Skin of body (tissue), 2 donors: ENCODE data around the gene DIRAS3. TPM values are rescaled to one million over a fixed set of nuclear protein-coding genes. Genes with fewer than 3 reads are reported as not detected.
"Not testable (repeated sequence)": the region's sequence is repeated elsewhere in the genome, so short reads cannot be mapped to it uniquely, and the experiment has no call there.

Experiments used
- DNase-seq: peaks from one replicate; lab custom pipeline; 2025; lab: John Stamatoyannopoulos, UW
- total RNA-seq: library from RNA; depleted of rRNA; stranded (reverse); fragments of >200 nt; gene quantifications from one replicate; pipeline ENCODE4 v1.2.3, GENCODE V29; 2014

Gene DIRAS3
- 1.4 TPM for total RNA-seq

- DNase-seq: no peak
Measured at GRCh38 chr1:68049941-68050878, at the start of gene DIRAS3. DIRAS3 (minus strand) TSS chr1:68050627; CDS start chr1:68047297, 3,330 bp downstream.

DNA sequence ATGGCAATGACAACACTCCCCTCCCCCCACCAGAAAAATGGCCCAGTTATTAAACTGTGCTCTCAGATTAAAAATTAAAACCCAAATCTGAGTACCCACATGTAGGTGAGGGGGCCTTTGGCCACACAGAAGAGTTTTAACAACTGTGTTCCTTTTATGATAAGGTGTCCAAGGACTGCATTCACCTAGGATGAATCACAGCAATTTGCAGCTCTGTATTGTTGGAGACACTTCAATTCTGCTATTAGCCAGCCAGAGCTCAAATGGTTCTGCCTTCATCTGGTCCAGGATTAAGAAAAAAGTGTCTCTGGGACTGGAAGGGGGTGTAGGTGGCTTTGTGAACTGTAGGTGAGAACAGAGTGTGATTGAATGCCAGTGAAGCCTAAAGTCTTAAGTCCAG lies 43.3 kb upstream of the DIRAS3 start:
- DNase-seq: no peak

DNA sequence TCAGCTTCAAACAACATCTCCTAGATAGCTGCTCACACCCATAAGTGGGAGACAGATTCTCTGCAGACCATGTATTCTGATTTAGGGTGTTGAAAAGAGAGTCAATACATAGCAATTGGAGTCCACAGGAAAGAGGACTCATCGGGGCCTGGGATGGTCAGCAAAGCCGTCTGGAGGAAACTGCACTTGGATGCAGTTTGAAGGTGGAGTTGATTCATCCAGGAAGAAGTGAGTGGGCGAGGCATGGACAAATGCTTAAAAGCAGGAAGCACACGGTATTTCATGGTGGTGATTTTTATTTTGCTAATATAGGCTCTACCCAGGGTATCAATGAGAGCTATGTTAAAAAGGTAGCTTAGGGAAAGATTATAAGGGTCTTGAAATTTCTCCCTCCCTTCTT lies 36.8 kb upstream of the DIRAS3 start:
- no peak for DNase-seq

DNA sequence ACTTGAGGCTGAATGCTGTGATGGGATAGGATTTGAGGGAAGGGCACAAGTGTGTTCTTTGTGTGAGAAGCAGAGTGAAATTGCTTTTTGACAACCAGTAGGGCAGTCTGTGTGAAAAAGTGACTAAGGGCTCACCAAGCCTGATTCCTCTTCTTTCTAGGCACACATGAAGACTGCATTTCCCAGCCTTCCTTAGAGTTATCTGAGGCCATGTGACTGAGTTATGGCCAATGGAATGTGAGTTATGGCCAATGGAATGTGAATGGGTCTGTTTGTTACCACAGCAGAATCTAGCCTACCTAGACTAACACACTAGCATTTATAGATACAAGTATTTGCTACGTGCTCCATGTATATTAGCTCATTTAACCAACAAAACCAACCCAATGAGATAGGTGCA lies 35.3 kb upstream of the DIRAS3 start:
- no peak for DNase-seq

DNA sequence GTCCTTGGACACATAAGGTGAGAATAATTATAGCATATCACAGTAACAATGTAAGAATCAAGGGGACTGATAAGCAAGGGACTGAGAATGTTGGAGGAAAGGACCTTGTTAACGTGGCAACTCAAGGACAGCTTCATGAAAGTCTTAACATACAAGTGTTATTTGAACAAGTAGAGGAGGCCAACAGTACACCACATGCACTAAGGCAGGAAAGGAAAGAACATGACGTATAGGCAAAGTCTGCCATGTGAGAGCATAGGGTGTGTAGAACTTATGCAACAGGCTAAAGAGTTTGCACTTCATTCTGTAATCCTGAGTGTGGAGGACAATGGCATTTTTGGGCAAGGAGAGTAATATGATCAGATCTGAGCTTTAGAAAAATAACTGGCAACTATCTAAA lies 33.3 kb upstream of the DIRAS3 start:
- no peak for DNase-seq

GRCh38 chr1:68081775-68082283 lies 31.4 kb upstream of the DIRAS3 start:
- DNase-seq: no peak

- DNase-seq: no peak
Measured at GRCh38 chr1:68078647-68079046, 28.2 kb upstream of the DIRAS3 start.

- DNase-seq: no peak
Measured at GRCh38 chr1:68074472-68074871, 24.0 kb upstream of the DIRAS3 start.

GRCh38 chr1:68065766-68066165 lies 15.3 kb upstream of the DIRAS3 start:
- no peak for DNase-seq

GRCh38 chr1:68058053-68058452 lies 7.6 kb upstream of the DIRAS3 start:
- not testable (repeated sequence) for DNase-seq

DNA sequence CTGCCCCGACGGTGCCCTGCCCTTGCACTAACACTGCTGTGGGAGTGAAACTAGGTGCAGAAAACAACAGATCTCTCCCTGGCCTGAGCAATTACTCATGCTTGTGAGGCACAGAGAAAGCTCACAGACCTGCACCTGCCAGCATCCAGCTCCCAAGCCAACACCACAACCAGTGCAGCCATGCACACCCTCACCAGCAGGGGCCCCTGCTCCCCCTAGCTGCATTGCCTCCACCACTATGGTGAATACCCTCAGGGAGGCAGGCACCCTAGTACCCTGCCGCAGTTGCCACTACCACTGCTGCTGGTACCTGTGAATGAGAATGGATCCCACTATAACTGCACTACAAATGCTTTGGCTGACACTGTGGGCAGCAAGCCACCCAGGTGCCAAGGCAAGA lies 7.1 kb upstream of the DIRAS3 start:
- DNase-seq: no peak

GRCh38 chr1:68057050-68057449 lies 6.6 kb upstream of the DIRAS3 start:
- no peak for DNase-seq

DNA sequence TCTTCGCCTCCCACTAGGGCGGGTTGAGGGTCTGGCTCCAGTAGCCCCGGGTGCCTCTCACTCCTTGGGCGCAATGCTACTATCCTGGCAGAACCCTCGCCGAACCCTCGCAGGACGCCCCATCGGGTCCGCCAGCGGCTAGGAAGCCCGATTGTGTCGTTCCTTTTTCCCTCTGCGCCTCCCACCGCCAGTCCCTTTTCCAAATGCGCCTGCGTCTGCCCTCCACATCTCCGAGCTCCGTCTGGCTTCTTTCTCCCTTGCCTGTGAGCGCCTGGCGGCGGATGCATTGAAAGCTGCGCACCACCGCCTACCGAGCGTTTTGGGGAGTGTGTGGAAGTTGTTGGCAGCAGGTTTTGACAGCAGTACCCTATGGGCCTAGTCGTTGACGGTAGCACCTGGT lies 1.0 kb upstream of the DIRAS3 start:
- DNase-seq: no peak

DNA sequence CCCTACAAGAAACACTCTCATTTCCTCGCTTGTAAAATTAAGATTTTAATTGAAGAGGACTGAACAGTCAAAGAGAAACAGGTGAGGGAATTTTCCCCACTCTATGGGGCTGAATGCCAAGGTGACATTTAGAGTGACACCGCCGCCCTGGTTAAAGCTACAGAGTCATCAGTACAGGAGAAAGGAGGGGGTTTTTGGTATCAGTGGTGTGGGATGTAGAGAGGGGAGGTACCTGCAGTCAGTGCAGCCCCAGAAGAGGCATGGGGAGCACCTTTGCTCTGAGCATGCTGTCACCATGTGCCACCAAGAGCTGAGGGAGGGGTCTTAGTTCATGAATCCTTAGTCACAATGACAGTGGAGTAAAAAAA lies 2.8 kb downstream of the DIRAS3 start:
- no peak for DNase-seq

GRCh38 chr1:68046885-68047658 lies 3.4 kb downstream of the DIRAS3 start:
- no peak for DNase-seq

GRCh38 chr1:68046423-68046822 lies 4.0 kb downstream of the DIRAS3 start:
- no peak for DNase-seq

GRCh38 chr1:68045511-68046180 lies 4.8 kb downstream of the DIRAS3 start:
- no peak for DNase-seq

- DNase-seq: no peak
Measured at GRCh38 chr1:68043443-68044090, 6.9 kb downstream of the DIRAS3 start.

DNA sequence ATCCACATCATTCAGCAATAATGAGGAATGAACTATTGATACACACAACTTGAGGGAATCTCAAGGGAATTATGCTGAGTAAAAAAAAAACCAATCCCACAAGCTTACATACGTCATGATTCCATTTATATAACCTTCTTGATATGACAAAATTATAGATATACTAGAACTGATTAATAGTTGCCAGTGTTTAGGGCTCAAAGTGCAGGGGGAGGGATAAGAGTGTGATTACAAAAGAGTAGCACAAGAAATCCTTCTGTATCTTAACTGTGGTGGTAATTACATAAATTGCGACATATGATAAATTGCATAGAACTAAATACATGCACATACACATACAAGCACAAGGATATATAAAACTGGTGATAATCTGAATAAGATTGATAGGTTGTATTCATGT lies 13.5 kb downstream of the DIRAS3 start:
- no peak for DNase-seq

DNA sequence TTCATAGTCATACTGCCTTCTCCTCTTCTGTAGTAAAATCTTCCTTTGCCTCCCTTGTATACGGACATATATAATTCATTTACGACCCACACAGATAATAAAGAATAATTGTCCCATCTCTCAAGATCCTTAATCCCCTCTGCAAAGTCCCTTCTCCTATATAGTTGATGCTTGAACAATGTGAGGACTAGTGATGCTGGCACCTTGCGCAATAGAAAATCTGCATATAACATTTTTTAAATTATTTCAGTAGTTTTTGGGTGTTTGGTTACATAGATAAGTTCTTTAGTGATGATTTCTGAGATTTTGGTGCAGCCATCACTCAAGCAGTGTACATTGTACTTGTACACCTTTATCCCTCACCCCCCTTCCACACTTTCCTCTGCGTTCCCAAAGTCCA lies 21.0 kb downstream of the DIRAS3 start:
- DNase-seq: no peak

GRCh38 chr1:68028566-68028965 lies 21.9 kb downstream of the DIRAS3 start:
- no peak for DNase-seq
